Body of pancreas (tissue), 4 donors: Measurements from ENCODE around the gene ROCK2.

Experiments
- CTCF ChIP-seq, 7 experiments: fragments of 450-650 bp in 4 of 7; fragments of 200-600 bp in 3 of 7; sonication (generic) in 3 of 7; IDR thresholded peaks; one replicate each; pipeline ENCODE4 v1.5.1; 2016 to 2019; ENCODE audit warnings: antibody characterized with exemption in 7 of 7
- POLR2A ChIP-seq, 3 donors: fragments of 450-650 bp; IDR thresholded peaks; one replicate each; pipeline ENCODE4 v1.6.1; 2016; ENCODE audit warnings: antibody characterized with exemption in 3 of 3, mild to moderate bottlenecking in 2 of 3

DNA sequence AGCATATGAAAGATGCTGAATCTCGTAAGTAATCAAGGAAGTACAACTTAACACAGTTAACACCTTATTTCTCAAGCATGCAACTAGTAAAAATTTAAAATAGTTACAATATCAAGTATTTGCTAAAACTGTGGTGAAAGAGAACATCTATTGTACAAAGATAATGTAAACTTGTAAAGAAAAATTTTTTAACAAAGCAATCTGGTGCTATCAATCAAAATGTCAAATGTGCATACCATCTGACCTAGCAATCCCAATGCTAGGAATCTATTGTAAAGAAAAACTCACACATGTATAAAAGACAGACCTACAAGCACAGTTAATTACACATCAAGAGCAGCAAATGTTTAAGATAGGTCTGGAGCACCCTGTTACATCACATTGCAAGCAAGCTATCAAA lies 99.1 kb downstream of the ROCK2 start:
- no peak for TF ChIP-seq POLR2A (IDR thresholded peaks at IDR 0.05)
- no peak for TF ChIP-seq CTCF (IDR thresholded peaks at IDR 0.05)
